GM18505 (cell line): Measurements from ENCODE around the gene NDFIP2.

Experiments
- ATAC-seq: cut with Tn5 transposase; IDR thresholded peaks from one replicate; pipeline ENCODE4 v1.9.1; 2021; ENCODE audit not compliant: unreplicated experiment
- POLR2A ChIP-seq: IDR thresholded peaks from 4 replicates; pipeline ENCODE4 v1.6.1; 2011; ENCODE audit warnings: borderline replicate concordance; ENCODE audit not compliant: insufficient read depth, insufficient read length; ENCODE audit errors: extremely low read depth

NDFIP2 gene

DNA sequence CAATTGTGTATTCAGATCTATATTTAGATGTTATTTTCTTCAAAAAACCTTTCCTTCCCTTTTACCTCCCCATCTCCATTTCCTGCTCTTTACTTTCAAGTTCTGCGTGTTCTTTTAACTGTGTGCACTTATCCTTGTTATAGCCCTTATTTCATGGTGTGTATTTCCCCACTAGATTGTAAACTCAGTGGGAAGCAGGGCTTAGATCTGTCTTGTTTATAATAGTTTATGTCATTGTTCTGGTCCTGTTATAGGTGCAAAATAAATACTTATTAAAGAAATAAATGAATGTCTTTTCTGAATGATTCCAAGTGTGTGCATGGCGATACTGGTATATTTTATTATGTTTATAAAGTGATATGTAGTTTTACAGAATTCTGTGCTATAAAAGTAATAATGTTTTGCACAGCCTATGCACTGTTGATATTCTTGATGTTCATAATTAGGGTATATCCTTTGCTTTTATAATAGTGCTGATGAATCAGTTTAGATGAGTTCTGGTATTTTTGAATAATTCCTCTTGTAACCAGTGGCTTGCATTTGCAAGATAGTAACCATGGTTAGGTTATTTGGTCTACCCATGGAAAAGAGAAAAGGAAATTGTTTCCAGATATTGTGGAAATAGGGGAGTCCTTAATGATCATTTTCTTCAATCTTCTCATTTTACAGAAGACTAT is 12.1 kb downstream of the NDFIP2 start:
- no peak for TF ChIP-seq POLR2A
- ATAC-seq: no peak

DNA sequence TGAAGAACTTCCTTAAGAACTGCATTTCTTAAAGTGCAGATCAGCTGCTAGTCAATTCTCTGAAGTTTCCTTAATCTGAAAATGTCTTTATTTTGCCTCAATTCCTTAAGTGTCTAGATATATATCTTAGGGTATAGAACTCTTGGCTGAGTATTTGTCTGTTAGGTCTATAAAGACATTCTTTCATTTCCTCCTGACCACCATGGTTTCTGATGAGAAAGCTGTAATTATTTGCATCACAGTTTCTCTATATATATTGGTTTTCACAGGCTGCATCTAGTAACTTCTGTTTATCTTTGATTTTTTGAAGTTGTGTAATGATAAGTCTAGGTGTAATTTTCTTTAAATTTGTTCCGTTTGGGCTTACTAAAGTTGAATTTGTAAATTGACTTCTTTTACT is 15.2 kb downstream of the NDFIP2 start:
- no peak for ATAC-seq

DNA sequence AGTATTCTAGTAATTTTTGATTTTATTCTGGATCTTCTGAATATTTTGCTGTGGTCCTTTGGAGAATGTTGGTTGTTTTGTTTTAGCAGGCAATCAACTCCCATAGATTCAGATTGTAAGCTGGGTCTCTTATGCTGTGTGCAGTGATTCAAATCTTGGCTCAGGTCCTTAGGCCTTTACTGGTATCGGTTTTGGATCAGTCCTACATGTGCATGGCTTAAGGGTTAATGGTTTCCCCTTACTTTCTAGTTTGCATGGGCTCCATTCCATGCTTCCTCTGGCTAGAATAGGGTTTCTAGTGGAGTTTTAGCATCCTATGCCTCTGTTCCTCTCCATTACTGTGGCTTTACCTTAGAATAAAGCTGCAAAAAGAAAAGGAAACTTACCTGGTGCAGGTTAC is 16.1 kb downstream of the NDFIP2 start:
- TF ChIP-seq POLR2A: no peak
- ATAC-seq: no peak

More for the DNA sequence above, 15.2 kb downstream of the NDFIP2 start:
- TF ChIP-seq POLR2A: no peak

DNA sequence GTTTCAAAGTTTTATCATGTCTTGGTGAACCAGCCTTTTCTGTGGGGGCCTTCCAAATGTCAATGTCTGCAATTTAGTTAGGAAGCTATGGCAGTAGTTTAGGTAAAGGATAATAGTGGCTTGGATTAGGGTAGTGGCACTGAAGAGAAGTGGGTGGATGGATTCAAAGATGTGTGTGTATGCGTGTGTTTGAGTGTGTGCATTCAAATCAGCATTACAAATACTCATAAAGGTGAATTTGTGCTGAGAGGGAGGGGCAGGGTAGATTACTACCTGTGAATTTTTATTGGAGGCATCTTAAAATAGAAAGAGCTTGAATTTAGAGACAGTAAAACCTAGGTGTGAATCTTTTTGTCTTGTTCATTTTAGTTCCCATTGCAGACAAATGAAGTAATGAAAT is 16.9 kb downstream of the NDFIP2 start:
- no peak for ATAC-seq
- no peak for TF ChIP-seq POLR2A

DNA sequence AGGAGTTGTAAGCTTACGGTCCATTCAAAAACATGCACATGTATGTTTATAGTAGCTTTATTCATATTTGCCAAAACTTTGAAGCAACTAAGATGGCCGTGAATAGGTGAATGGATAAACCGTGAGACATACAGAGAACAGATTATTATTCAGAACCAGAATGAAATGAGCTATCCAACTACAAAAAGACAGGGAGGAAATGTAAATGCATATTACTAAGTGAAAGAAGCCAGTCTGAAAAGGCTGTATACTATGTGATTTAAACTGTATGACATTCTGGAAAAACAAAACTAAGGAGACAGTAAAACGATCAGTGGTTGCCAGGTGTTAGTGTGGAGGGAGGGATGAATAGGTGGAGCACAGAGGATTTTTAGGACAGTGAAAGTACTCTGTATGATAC is 19.9 kb downstream of the NDFIP2 start:
- no peak for ATAC-seq
- TF ChIP-seq POLR2A: no peak

DNA sequence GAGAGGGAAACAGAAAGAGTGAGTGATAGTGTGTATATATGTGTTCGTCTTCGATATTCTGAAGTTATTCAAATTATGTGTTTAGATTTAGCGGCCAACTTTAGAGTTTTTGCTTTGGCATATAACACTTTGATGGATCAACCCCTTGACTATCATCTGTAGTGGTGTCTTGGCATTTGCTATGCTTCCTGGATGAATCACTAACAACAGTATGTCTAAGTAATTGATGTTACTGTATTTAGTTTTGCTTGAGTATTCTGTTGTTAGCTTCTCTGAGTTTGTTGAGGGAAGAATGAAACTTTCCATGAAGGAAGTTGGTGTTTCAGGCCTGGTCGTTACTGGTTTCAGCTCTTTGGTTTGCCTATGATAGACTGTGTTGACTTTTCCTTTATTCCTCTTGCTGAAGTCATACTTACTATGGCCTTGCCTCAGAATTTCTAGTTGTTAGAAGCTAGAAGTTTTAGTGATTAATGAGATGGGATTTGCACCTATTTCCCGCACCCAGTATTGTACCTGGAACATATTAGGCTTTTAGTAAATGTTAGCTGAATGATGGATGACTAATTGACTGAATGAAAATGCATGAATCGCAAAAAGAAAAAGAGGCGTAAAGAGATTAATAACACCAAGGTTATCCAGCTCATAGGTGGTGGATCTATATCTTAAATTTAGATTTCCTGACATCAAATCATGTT is 20.7 kb downstream of the NDFIP2 start:
- ATAC-seq: no peak
- no peak for TF ChIP-seq POLR2A

DNA sequence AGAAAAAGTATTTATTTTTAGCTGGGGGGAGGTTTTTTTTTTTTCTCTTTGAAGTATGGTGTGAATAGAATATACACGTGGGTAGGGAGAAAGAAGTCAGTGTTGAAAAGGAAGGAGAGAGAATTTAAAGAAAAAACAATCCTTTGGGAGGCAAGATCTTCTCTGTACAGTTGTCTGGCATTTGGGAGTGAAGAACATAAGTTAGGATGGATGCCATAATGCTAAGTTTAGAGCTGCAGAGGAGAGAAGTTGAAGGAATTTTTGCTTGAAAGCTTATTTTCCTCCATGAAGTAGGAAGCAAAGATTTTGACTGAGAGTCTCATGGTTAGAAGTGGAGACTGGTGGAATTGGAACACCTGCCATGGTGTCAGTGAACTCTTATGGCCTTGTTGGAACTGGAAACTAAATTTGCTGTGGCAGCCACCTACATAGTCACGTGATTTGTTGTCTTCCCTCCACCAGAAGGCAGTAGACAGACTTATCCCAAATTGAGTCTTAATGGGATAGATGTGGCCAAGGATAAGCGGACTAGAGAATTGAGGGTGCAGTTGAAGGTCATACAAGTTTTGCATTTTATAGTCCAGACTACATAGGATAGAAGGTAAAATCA is 22.0 kb downstream of the NDFIP2 start:
- no peak for ATAC-seq
- TF ChIP-seq POLR2A: no peak

DNA sequence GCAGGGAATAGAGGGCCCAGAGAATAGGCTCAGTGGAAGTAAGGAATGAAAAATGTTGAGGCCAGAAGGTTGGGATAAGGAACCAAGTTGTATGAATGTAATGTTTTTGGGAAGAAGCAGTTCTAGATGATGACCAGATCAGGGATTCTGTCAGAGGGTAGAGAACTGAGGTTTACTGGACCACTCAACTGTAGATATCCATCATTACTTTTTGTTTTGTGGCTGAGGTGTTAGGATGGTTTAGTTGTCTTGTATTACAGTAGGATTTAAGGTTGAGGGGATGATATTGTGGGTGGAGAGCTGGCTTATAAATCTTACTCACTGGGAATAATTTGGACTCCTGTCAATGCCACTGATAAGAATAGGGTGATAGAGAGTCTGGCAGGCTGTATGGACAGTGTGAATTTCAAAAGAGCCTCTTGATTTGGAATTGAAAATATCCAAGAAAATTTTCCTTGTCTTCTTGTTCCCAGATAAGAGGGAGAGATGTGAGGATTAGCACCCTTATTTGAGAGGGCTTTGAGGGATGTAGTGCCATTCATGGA is 22.6 kb downstream of the NDFIP2 start:
- no peak for TF ChIP-seq POLR2A
- no peak for ATAC-seq

DNA sequence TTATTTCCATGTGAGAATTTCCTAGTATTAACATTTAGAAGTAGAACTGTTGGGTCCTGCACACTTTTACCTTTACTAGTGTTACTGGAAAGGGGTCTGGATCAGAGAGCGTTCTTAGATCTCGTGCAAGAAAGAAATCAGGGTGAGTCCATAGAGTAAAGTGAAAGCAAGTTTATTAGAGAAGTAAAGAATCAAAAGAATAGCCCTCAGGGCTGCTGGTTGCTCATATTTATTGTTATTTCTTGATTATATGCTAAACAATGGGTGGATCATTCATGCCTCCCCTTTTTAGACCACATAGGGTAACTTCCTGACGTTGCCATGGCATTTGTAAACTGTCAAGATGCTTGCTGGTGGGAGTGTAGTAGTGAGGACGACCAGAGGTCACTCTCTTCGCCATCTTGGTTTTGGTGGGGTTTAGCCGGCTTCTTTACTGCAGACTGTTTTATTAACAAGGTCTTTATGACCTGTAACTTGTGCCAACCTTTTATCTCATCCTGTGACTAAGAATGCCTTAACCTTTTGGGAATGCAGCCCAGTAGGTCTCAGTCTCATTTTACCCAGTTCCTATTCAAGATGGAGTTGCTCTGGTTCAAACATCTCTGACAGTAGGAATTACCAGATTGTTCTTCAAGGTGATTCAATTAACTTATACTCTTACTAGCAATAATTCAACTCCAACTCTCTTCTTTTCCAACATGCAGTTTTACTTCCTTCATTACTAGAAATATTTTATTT is 27.4 kb downstream of the NDFIP2 start:
- TF ChIP-seq POLR2A: no peak
- no peak for ATAC-seq

DNA sequence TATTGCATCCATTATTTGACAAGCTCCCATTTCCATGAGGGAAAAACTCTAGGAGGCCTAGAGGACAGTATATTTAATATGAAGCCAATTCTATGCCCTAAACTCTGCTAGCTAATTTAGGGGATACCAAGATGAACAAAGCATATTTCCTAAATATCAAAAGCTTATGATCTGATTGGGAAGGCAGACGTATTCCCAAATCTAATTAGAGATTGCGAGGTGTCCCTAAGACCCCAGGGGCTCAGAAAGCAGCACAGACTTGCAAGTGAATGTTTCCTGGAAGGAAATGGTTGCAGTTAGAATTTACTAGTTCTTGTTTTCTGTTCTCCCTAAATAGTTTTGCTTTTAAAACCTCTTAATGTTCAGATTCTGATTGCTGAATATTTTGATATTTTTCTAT is 30.7 kb downstream of the NDFIP2 start:
- no peak for ATAC-seq
- TF ChIP-seq POLR2A: no peak

DNA sequence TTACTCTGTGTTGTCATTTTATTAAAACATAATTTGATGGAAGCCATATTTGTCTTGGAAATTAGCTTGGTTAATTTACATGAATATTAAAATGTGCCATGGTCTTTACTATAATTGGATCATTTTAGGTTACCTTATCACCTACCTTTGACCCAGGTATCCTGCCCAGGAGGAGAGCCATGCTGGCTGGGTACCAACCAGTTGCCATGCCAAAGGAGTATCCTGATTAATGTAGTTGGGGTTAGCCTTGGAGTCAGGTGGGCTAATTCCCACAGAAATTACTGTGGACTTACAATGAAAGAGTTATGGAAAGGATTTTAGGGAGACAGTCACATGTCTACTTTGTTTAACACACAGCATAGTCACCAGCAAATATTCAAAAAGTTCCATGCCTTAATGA is 32.0 kb downstream of the NDFIP2 start:
- TF ChIP-seq POLR2A: no peak
- ATAC-seq: no peak

DNA sequence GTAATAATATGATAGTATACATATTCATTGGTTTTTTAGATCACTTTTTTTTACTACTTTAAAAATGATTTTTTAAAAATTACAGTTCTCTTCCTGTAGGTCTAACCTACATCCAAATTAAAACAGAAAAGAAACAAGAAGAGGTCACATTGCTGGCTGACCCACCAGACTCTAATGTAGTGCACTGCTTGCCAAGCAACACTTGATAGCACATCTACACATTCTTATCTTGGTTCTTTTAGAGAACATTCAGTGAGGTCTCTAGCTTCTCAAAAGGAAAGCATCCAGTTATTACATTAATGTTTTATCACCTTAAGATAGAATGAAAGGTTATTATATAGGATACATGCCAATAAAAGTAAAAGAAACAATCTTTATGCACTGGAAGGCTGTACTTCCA is 35.6 kb downstream of the NDFIP2 start:
- no peak for ATAC-seq
- TF ChIP-seq POLR2A: no peak

DNA sequence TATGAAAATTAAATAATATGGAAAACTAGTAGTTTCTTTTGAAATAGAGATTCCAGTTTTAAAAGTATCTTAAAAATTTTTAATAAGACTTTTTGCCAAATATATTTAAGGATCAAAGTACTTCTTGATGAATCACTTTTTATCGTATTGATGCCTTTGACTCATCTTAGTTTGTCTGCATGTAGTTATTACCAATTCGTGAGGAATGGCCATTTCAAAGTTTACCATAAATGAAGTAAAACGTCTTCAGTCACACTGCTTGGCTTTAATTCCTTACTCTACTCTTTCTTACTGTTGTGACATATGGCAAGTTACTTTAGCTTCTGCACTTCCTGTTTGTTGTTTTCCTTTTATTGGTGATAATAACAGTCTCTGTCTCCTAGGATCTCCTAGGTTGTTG is 38.3 kb downstream of the NDFIP2 start:
- TF ChIP-seq POLR2A: no peak
- ATAC-seq: no peak
